Measurements from ENCODE around the gene CRB2.

The CRB2 gene

GRCh38 chr9:123373447-123373923 lies 17.5 kb downstream of the CRB2 start:
- Histone ChIP-seq H3K27me3 (ENCODE audit: insufficient read depth, poor library complexity, severe bottlenecking) (peaks cover 37% of the 10 kb centered on the region), H3K4me3 (replicated peaks; ENCODE audit: insufficient read depth, low read length) (no peak overlapping the region), H3K27ac (replicated peaks) (no peak overlapping the region)
- DNase-seq (ENCODE audit: low read depth in 1 of 2, low spot score in 1 of 2): no peak
- TF ChIP-seq POLR2AphosphoS5 (IDR thresholded peaks at IDR 0.05; ENCODE audit: low read depth) (no peak), GABPA (IDR thresholded peaks at IDR 0.05; ENCODE audit: low read depth) (no peak), REST (IDR thresholded peaks at IDR 0.05; ENCODE audit: insufficient replicate concordance, low read depth) (no peak), SPI1 (IDR thresholded peaks at IDR 0.05; ENCODE audit: borderline replicate concordance, low read depth) (no peak)
- TF ChIP-seq, protein P1, sequence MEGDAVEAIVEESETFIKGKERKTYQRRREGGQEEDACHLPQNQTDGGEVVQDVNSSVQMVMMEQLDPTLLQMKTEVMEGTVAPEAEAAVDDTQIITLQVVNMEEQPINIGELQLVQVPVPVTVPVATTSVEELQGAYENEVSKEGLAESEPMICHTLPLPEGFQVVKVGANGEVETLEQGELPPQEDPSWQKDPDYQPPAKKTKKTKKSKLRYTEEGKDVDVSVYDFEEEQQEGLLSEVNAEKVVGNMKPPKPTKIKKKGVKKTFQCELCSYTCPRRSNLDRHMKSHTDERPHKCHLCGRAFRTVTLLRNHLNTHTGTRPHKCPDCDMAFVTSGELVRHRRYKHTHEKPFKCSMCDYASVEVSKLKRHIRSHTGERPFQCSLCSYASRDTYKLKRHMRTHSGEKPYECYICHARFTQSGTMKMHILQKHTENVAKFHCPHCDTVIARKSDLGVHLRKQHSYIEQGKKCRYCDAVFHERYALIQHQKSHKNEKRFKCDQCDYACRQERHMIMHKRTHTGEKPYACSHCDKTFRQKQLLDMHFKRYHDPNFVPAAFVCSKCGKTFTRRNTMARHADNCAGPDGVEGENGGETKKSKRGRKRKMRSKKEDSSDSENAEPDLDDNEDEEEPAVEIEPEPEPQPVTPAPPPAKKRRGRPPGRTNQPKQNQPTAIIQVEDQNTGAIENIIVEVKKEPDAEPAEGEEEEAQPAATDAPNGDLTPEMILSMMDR (IDR thresholded peaks at IDR 0.05; ENCODE audit: insufficient read depth, low read length): no peak

- TF ChIP-seq SPI1 (IDR thresholded peaks at IDR 0.05; ENCODE audit: borderline replicate concordance, low read depth) (no peak), REST (IDR thresholded peaks at IDR 0.05; ENCODE audit: insufficient replicate concordance, low read depth) (no peak), GABPA (IDR thresholded peaks at IDR 0.05; ENCODE audit: low read depth) (no peak)
- TF ChIP-seq, protein P1 (IDR thresholded peaks at IDR 0.05; ENCODE audit: insufficient read depth, low read length): no peak
- peaks cover 37% of the 10 kb centered on the region for H3K27me3 ChIP-seq (ENCODE audit: insufficient read depth, poor library complexity, severe bottlenecking)
- H3K4me3 ChIP-seq (replicated peaks; ENCODE audit: insufficient read depth, low read length): no peak overlapping the region
- peak in 1 of 2 experiments; percentile 18 for DNase-seq (ENCODE audit: low read depth in 1 of 2, low spot score in 1 of 2)
- no peak overlapping the region for H3K27ac ChIP-seq (replicated peaks)
Measured at GRCh38 chr9:123373946-123374345, 17.9 kb downstream of the CRB2 start.

DNA sequence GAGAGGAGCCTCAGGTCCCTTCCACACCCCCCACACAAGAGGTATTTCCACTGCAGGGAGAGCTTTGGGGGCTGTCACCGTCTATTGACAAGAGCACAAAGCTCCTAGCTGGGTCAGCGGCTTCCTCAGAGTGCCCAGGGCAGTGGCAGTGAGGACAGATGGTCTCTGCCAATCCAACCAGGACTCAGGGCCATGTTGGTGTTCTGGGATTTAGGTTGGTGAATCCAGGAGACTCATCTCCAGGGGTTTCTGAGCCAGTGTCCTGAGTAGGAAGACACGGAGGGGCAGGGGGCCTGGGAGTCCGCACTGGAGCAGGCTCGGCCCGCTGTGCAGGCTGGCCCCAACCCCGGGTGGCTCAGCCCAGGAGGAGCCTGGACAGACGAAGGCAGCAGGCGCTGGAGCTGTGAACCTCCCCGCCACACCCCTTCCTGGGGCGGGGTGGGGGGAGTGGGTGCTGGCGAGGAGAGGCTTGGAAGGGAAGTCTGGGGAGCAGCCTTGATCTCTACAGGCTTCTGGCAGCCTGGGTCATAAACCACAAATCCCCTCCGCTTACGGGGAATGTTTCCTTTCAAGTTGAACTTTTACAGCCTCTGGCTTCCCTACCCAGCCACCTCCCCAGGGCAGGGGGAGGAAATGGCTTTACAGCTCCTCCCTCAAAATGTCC lies 19.6 kb downstream of the CRB2 start:
- H3K27me3 ChIP-seq (ENCODE audit: insufficient read depth, poor library complexity, severe bottlenecking): peaks cover 37% of the 10 kb centered on the region
- peak in 1 of 2 experiments; percentile 39 for DNase-seq (ENCODE audit: low read depth in 1 of 2, low spot score in 1 of 2)
- H3K4me3 ChIP-seq (replicated peaks; ENCODE audit: insufficient read depth, low read length): no peak overlapping the region
- TF ChIP-seq, protein P1 (IDR thresholded peaks at IDR 0.05; ENCODE audit: insufficient read depth, low read length): no peak
- peak; percentile 3; the same call in 1 of the 2 replicates for TF ChIP-seq SPI1 (IDR thresholded peaks at IDR 0.05; ENCODE audit: borderline replicate concordance, low read depth)
- no peak overlapping the region for H3K27ac ChIP-seq (replicated peaks)
